GM18858 (cell line): ENCODE data around the gene KLF2.
A peak's percentile ranks its signal among the peaks of the same experiment; 100 is the strongest.
"Not testable (repeated sequence)": the region's sequence is repeated elsewhere in the genome, so short reads cannot be mapped to it uniquely, and the experiment has no call there.

Source experiments
- ATAC-seq: cut with Tn5 transposase; IDR thresholded peaks from one replicate; pipeline ENCODE4 v1.9.1; 2021; ENCODE audit not compliant: unreplicated experiment

Gene KLF2

GRCh38 chr19:16324384-16325160, at the start of gene KLF2:
Gene KLF2 (plus strand): TSS chr19:16324826. CDS start chr19:16324924, 98 bp downstream.
- ATAC-seq = peak; percentile 41

DNA sequence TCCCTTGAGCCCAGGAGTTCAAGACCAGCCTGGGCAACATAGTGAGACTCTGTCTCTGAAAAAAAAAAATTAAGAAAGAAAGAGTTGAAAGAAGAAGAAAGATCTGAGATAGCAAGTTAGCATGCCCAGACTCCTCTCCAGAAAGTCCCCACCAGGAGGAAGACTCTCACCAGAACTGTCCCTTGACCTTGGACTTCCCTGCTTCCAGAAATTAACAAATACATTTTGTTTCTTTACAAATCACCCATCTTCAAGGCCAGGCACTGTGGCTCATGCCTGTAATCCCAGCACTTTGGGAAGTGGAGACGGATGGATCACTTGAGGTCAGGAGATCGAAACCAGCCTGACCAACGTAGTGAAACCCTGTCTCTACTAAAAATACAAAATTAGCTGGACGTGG, 44.3 kb upstream of the KLF2 start:
- no peak for ATAC-seq

DNA sequence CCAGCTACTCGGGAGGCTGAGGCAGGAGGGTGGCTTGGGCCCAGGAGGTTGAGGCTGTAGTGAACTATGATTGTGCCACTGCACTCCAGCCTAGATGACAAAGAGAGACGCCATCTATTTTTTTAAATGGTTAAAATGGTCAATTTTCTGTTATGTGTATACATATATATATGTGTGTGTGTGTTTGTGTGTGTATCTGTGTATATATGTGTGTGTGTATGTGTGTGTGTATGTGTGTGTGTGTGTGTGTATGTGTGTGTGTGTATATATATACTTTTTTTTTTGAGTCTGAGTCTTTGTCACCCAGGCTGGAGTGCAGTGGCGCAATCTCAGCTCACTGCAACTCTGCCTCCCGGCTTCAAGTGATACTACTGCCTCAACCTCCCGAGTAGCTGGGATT, 42.9 kb upstream of the KLF2 start:
- ATAC-seq = no peak

GRCh38 chr19:16283210-16284061, 41.2 kb upstream of the KLF2 start:
- ATAC-seq = no peak

DNA sequence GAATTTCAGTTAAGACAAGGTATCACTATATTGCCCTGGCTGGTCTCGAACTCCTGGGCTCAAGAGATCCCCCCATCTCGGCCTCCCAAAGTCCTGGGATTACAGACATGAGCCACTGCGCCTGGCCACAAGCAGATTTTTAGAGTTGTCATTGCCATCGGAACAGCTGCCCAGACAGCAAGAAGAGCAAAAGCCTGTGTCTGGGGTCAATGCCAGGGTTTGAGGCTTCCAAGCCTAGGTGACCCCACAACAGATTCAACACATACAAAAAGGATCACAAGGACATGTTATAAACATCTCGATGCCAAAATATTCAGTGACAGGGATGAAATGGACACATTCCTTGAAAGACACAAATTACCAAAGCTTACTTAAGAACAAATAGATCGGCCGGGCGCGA, 40.1 kb upstream of the KLF2 start:
- ATAC-seq = no peak

- not testable (repeated sequence) for ATAC-seq
Observed at GRCh38 chr19:16285079-16285478, 39.5 kb upstream of the KLF2 start.

DNA sequence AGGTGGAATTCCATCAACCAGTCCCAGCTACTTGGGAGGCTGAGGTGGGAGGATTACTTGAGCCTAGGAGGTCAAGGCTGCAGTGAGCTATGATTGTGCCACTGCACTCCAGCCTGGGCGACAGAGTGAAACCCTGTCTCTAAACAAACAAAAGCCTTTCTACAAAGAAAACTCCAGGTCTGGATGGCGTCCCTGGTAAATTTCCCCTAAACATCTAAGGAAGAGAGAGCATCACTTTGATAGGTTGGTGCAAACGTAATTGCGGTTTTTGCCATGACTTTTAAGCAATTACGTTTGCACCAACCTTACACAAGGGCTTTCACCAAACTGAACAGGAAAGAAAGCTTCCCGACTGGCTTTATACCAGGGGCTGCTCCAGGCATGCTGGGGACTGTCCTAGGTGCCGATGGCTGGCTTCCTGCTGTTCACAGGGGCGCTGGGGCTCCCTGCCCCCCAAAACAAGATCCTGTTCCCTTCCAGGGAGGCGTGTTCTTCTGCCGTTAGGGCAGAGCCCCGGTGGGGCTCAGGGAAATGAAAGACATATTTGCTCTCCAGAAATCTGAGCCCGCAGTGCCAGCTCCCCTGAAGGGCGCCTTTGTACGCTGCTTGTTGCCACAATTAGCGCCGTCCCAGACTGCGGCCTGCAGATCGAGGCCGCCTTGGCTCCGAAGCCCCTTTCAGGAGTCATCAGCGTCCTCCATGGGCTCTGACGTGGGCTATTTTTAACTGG, 38.7 kb upstream of the KLF2 start:
- ATAC-seq = no peak

- ATAC-seq = no peak
Observed at GRCh38 chr19:16288544-16288943, 36.1 kb upstream of the KLF2 start.

DNA sequence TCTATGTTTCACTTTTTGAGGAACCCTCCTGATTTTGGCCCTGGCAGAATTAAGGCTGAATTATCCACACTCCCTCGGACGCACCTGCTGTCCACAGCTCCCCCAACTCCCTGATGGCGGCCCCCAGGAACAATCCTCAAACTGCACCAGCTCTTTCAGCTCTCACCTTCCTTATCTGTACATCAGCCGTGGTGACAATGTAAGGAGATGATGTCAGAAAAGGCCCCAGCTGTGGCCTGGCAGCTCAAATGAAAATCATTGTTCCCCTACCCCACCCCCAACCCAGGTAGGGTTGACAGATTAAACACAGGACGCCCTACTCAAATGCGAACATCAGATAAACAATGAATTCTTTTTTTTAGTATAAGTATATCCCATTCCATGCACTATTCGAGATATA, 35.0 kb upstream of the KLF2 start:
- ATAC-seq = no peak

DNA sequence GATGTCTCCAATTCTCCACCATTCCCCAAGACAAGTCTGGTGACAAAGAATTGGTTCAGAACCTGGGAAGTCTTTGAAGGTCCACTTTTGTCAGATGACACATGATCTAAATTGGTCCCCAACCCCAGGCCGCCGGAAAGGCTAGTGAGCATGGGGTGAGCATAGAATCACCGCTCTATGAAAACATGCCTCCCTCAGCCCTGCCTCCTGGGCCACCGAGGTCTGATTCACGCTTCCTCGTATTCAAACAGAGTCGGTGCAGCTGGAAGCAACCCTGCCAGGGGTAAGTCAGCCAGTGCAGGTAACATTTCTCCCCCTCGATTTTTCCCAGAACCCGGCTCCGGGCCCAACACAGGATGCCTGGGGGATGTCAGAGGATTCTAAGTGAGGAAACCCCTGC, 33.9 kb upstream of the KLF2 start:
- no peak for ATAC-seq

GRCh38 chr19:16293118-16294091, 31.2 kb upstream of the KLF2 start:
- no peak for ATAC-seq

DNA sequence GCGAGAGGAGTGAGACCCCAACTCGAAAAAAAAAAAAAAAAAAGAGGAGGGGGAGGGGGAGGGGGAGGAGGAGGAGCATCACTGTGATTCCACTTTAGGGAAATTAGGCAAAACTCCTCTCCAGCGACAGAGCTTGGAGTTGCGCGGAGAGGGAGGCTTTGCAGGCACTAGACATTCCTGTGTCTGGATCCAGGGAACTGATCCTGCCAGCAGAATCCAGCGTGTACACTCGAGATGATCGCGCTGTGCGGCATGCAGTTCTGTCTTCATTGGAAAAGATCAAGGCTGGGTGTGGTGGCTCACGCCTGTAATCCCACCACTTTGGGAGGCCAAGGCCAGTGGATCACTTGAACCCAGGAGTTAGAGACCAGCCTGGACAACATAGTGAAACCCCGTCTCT, 29.6 kb upstream of the KLF2 start:
- ATAC-seq = no peak

DNA sequence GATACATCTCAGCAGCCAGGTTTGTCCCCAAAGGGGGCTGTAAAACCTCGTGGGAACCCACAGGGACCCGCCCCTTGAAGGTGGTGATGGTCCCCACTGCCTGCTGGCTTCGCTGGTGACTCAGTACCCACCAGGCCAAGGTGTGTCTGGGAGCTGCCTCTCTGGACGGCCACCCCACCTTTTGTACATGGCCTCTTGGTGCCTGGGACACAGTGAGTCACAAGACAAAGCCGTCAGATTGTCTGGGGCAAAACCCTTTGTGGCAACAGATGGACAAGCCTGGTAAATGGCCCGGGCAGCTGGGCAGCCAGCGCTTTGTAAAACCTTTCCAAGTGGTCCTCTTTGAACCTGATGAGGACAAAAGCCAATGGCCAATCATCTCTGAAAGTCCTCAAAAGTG, 27.9 kb upstream of the KLF2 start:
- ATAC-seq = no peak

GRCh38 chr19:16297575-16298178, 26.9 kb upstream of the KLF2 start:
- ATAC-seq = no peak

GRCh38 chr19:16298334-16298733, 26.3 kb upstream of the KLF2 start:
- no peak for ATAC-seq

DNA sequence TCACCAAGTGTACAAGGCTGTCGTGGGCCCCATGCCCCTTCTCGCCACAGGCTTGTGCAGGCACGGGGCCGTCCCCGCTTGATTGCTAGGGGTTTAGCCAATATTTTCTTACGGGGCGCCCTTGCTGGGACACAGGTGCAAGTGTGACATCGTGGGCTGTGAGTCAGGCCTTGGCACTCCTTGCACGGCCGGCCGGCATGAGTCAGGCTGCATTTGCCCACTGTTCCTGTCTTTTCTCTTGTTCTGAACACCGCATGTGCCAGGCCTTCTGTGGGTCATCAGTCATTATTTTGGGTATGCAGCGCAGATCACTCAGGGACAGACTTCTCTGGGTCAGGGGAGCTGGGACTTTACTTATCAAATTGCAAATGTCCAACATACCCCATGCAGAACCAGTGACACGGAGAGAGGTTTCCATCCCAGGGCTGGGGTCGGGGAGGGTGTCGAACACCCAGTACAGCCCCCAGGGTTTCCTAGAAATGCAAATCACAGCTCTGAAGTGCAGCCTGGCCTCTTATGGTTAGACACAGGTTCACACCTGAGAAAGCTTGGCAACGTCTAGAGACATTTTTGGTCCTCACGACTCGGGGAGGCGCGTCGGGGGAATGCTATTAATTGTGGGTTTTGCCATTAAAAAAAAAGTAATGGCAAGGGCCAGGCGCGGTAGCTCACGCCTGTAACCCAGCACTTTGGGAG, 22.5 kb upstream of the KLF2 start:
- ATAC-seq = no peak

- ATAC-seq = no peak
Observed at GRCh38 chr19:16303755-16304154, 20.9 kb upstream of the KLF2 start.

DNA sequence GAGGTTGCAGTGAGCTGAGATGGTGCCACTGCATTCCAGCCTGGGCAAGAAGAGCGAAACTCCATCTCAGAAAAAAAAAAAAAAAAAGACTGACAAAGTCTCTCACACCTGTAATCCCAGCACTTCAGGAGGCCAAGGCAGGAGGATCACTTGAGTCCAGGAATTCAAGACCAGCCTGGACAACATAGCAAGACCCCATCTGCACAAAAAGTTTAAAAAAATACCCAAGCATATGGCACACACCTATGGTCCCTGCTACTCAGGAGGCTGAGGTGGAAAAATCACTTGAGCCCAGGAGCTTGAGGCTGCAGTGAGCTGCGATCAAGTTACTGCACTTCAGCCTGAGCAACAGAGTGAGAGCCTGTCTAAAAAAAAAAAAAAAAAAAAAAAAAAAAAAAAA, 20.1 kb upstream of the KLF2 start:
- not testable (repeated sequence) for ATAC-seq

- not testable (repeated sequence) for ATAC-seq
Observed at GRCh38 chr19:16305060-16305459, 19.6 kb upstream of the KLF2 start.
